Neural crest cell (in vitro differentiated cells): ENCODE data around the gene KLHDC9. TPM values are rescaled to one million over a fixed set of nuclear protein-coding genes. Genes with fewer than 3 reads are reported as not detected.

Source experiments
- DNase-seq: peaks from one replicate; pipeline ENCODE4 v3.0.0; 2021; ENCODE audit warnings: low read depth, mixed read lengths, low spot score
- H3K27ac Mint-ChIP-seq: one replicate; pipeline ENCODE4 v1.8.0; 2021; ENCODE audit warnings: mild to moderate bottlenecking, mixed read lengths; ENCODE audit not compliant: unreplicated experiment
- H3K27me3 Mint-ChIP-seq: 2 replicates; pipeline ENCODE4 v1.8.0; 2021; ENCODE audit warnings: low read depth, mild to moderate bottlenecking, mixed read lengths
- H3K36me3 Mint-ChIP-seq: 2 replicates; pipeline ENCODE4 v1.8.0; 2021; ENCODE audit warnings: low read depth, mild to moderate bottlenecking, mixed read lengths
- H3K4me1 Mint-ChIP-seq: 2 replicates; pipeline ENCODE4 v1.8.0; 2021; ENCODE audit warnings: mixed read lengths
- H3K4me3 Mint-ChIP-seq: one replicate; pipeline ENCODE4 v1.8.0; 2021; ENCODE audit warnings: mild to moderate bottlenecking, mixed read lengths
- H3K9me3 Mint-ChIP-seq: 2 replicates; pipeline ENCODE4 v1.8.0; 2021; ENCODE audit warnings: mixed read lengths
- CTCF ChIP-seq: fragments of 200-600 bp; sonication (generic); conservative IDR thresholded peaks from 2 replicates; pipeline ENCODE4 v1.5.0; 2021; ENCODE audit warnings: antibody characterized with exemption, mild to moderate bottlenecking
- long read RNA-seq: library from polyadenylated mRNA; unstranded; transcript quantifications from one replicate; pipeline ENCODE4 v2.0.0, GENCODE V29; 2020
- total RNA-seq: library from RNA; stranded (reverse); gene quantifications from 2 replicates; pipeline ENCODE4 v1.2.1, GENCODE V29; 2021

KLHDC9 gene
- 8.0 and 9.1 TPM in 2 replicates for total RNA-seq
- long read RNA-seq, partial matches to known transcripts = 0 of 3 reads
- long read RNA-seq, other reads (novel, unspliced or antisense) = 1 of 3 reads

- TF ChIP-seq CTCF = peak; percentile 29
- Mint-ChIP-seq H3K36me3 (peaks cover 5% of the 10 kb centered on the region), H3K4me3 (peak within 1 kb of the TSS; percentile 92), H3K27ac (peak within 1 kb of the TSS; percentile 48), H3K4me1 (peaks cover 23% of the 10 kb centered on the region), H3K27me3 (peaks cover 19% of the 10 kb centered on the region), H3K9me3 (no peaks in the 10 kb centered on the region)
- DNase-seq = peak; percentile 74
Observed at GRCh38 chr1:161098210-161099068, at the start of gene KLHDC9. Gene KLHDC9 (plus strand): TSS chr1:161098361. CDS start chr1:161098536, 175 bp downstream.

- Mint-ChIP-seq H3K4me1 (peaks cover 21% of the 10 kb centered on the region), H3K9me3 (peaks cover 19% of the 10 kb centered on the region), H3K36me3 (peaks cover 30% of the 10 kb centered on the region), H3K27me3 (peaks cover 23% of the 10 kb centered on the region), H3K27ac (no peak overlapping the region), H3K4me3 (peak overlapping the region; percentile 80)
- no peak for TF ChIP-seq CTCF
- no peak for DNase-seq
Observed at GRCh38 chr1:161048949-161049722, 49.0 kb upstream of the KLHDC9 start.

- TF ChIP-seq CTCF = no peak
- peaks cover 20% of the 10 kb centered on the region for H3K27me3 Mint-ChIP-seq
- peak overlapping the region; percentile 29 for H3K4me3 Mint-ChIP-seq
- peaks cover 4% of the 10 kb centered on the region for H3K4me1 Mint-ChIP-seq
- no peak overlapping the region for H3K27ac Mint-ChIP-seq
- no peak for DNase-seq
- peaks cover 16% of the 10 kb centered on the region for H3K9me3 Mint-ChIP-seq
- peaks cover 23% of the 10 kb centered on the region for H3K36me3 Mint-ChIP-seq
Observed at GRCh38 chr1:161051219-161051618, 46.9 kb upstream of the KLHDC9 start.

GRCh38 chr1:161052899-161053298, 45.3 kb upstream of the KLHDC9 start:
- H3K9me3 Mint-ChIP-seq = peaks cover 9% of the 10 kb centered on the region
- no peak overlapping the region for H3K27ac Mint-ChIP-seq
- peaks cover 8% of the 10 kb centered on the region for H3K36me3 Mint-ChIP-seq
- no peak for DNase-seq
- no peak overlapping the region for H3K4me3 Mint-ChIP-seq
- H3K27me3 Mint-ChIP-seq = peaks cover 12% of the 10 kb centered on the region
- no peak for TF ChIP-seq CTCF
- no peaks in the 10 kb centered on the region for H3K4me1 Mint-ChIP-seq

- DNase-seq = no peak
- Mint-ChIP-seq H3K27me3 (peaks cover 5% of the 10 kb centered on the region), H3K27ac (peak overlapping the region; percentile 22), H3K4me1 (no peaks in the 10 kb centered on the region), H3K4me3 (no peak overlapping the region), H3K36me3 (no peaks in the 10 kb centered on the region), H3K9me3 (peaks cover 2% of the 10 kb centered on the region)
- no peak for TF ChIP-seq CTCF
Observed at GRCh38 chr1:161054232-161054631, 43.9 kb upstream of the KLHDC9 start.
